CD4-positive, alpha-beta T cell treated with Interleukin-10 for 1 hour (primary cell): ENCODE data around the gene KAT7.
"Not testable (repeated sequence)": the region's sequence is repeated elsewhere in the genome, so short reads cannot be mapped to it uniquely, and the experiment has no call there.

Experiments used
- DNase-seq: peaks from one replicate; pipeline ENCODE4 v3.0.0-alpha.2; 2020

The KAT7 gene

GRCh38 chr17:49788478-49789242, at the start of gene KAT7:
KAT7 (plus strand) TSS chr17:49788681; CDS start chr17:49788835, 154 bp downstream.
- peak; percentile 99 for DNase-seq

GRCh38 chr17:49739641-49740271, 48.7 kb upstream of the KAT7 start:
- peak; percentile 97 for DNase-seq

- no peak for DNase-seq
Measured at GRCh38 chr17:49741009-49741691, 47.3 kb upstream of the KAT7 start.

GRCh38 chr17:49741692-49742076, 46.8 kb upstream of the KAT7 start:
- no peak for DNase-seq

GRCh38 chr17:49742166-49742638, 46.3 kb upstream of the KAT7 start:
- DNase-seq: no peak

GRCh38 chr17:49745175-49746139, 43.0 kb upstream of the KAT7 start:
- DNase-seq: no peak

GRCh38 chr17:49746791-49747490, 41.5 kb upstream of the KAT7 start:
- DNase-seq: peak; percentile 69

GRCh38 chr17:49747632-49748031, 40.8 kb upstream of the KAT7 start:
- no peak for DNase-seq

- peak; percentile 53 for DNase-seq
Measured at GRCh38 chr17:49748223-49748622, 40.3 kb upstream of the KAT7 start.

GRCh38 chr17:49748791-49749190, 39.7 kb upstream of the KAT7 start:
- peak; percentile 76 for DNase-seq

GRCh38 chr17:49749730-49750129, 38.8 kb upstream of the KAT7 start:
- DNase-seq: no peak

GRCh38 chr17:49752508-49752907, 36.0 kb upstream of the KAT7 start:
- DNase-seq: no peak

GRCh38 chr17:49753959-49754391, 34.5 kb upstream of the KAT7 start:
- DNase-seq: no peak

GRCh38 chr17:49755663-49756283, 32.7 kb upstream of the KAT7 start:
- DNase-seq: no peak

- DNase-seq: no peak
Measured at GRCh38 chr17:49756323-49757150, 31.9 kb upstream of the KAT7 start.

- no peak for DNase-seq
Measured at GRCh38 chr17:49757151-49757777, 31.2 kb upstream of the KAT7 start.

GRCh38 chr17:49758464-49759010, 29.9 kb upstream of the KAT7 start:
- DNase-seq: not testable (repeated sequence)

- DNase-seq: no peak
Measured at GRCh38 chr17:49759203-49759602, 29.3 kb upstream of the KAT7 start.

- DNase-seq: no peak
Measured at GRCh38 chr17:49760296-49760695, 28.2 kb upstream of the KAT7 start.
